Smooth muscle cell (in vitro differentiated cells): Measurements from ENCODE around the gene C18orf32. TPM values are rescaled to one million over a fixed set of nuclear protein-coding genes. Genes with fewer than 3 reads are reported as not detected.

ENCODE experiments used
- DNase-seq: peaks from one replicate; lab custom pipeline; 2025; ENCODE audit not compliant: unreplicated experiment; lab: John Stamatoyannopoulos, UW
- H2AFZ ChIP-seq: fragments of 200-600 bp; sonication (generic); 2 replicates; pipeline ENCODE4 v1.6.0; 2016; ENCODE audit warnings: antibody characterized with exemption, low read depth, mild to moderate bottlenecking
- H3F3A ChIP-seq: fragments of 200-600 bp; sonication (generic); 2 replicates; pipeline ENCODE4 v1.6.0; 2017; ENCODE audit warnings: antibody characterized with exemption, low read depth
- H3K27ac ChIP-seq: fragments of 200-600 bp; sonication (generic); 2 replicates; pipeline ENCODE4 v1.5.1; 2016; ENCODE audit warnings: low read depth, mild to moderate bottlenecking
- H3K27me3 ChIP-seq: fragments of 200-600 bp; sonication (generic); 2 replicates; pipeline ENCODE4 v1.6.1; 2016; ENCODE audit warnings: low read depth, mild to moderate bottlenecking
- H3K36me3 ChIP-seq: fragments of 200-600 bp; sonication (generic); 2 replicates; pipeline ENCODE4 v1.5.1; 2016; ENCODE audit warnings: low read depth
- H3K4me1 ChIP-seq: fragments of 200-600 bp; sonication (generic); 2 replicates; pipeline ENCODE4 v1.5.1; 2016; ENCODE audit warnings: low read depth
- H3K4me2 ChIP-seq: fragments of 200-600 bp; sonication (generic); 2 replicates; pipeline ENCODE4 v1.6.0; 2016; ENCODE audit warnings: mild to moderate bottlenecking
- H3K4me3 ChIP-seq: fragments of 200-600 bp; sonication (generic); 2 replicates; pipeline ENCODE4 v1.5.1; 2016; ENCODE audit warnings: mild to moderate bottlenecking
- H3K79me2 ChIP-seq: fragments of 200-600 bp; sonication (generic); 2 replicates; pipeline ENCODE4 v1.6.0; 2016; ENCODE audit warnings: low read depth, mild to moderate bottlenecking
- H3K9ac ChIP-seq: fragments of 200-600 bp; sonication (generic); 2 replicates; pipeline ENCODE4 v1.6.0; 2016; ENCODE audit warnings: low read depth
- H3K9me3 ChIP-seq: fragments of 200-600 bp; sonication (generic); replicated peaks from 2 replicates; pipeline ENCODE4 v1.5.1; 2016; ENCODE audit warnings: low read depth
- H4K20me1 ChIP-seq: fragments of 200-600 bp; sonication (generic); 2 replicates; pipeline ENCODE4 v1.6.0; 2016; ENCODE audit warnings: low read depth
- CTCF ChIP-seq: fragments of 200-600 bp; sonication (generic); IDR thresholded peaks from 2 replicates; pipeline ENCODE4 v1.5.1; 2017; ENCODE audit warnings: borderline replicate concordance, mild to moderate bottlenecking, antibody characterized with exemption; ENCODE audit not compliant: insufficient read depth, poor library complexity, severe bottlenecking
- WGBS: methylation state at CpG from one replicate; pipeline ENCODE4 v1.1.7; 2016; ENCODE audit warnings: low lambda C conversion rate; 5-methylcytosine and 5-hydroxymethylcytosine counted together
- polyA plus RNA-seq: library from polyadenylated mRNA; unstranded; fragments of >200 nt; fragmentation: Nextera tagmentation; extraction: Ambion mirVana; gene quantifications from 2 replicates; pipeline ENCODE4 v1.2.1, GENCODE V29; 2016
- total RNA-seq: library from RNA; depleted of rRNA; stranded (reverse); fragments of >200 nt; gene quantifications from 2 replicates; pipeline ENCODE4 v1.2.3, GENCODE V29; 2014

The C18orf32 gene
- total and polyA plus RNA-seq, 2 experiments from 2014 or later, result 74.9 to 87.2 TPM

GRCh38 chr18:49529596-49529995 lies 42.6 kb upstream of the C18orf32 start:
- H3K27me3 ChIP-seq, result no peaks in the 10 kb centered on the region
- TF ChIP-seq CTCF, result no peak
- no peak overlapping the region for H2AFZ ChIP-seq
- no peaks in the 10 kb centered on the region for H3F3A ChIP-seq
- H3K9ac ChIP-seq, result no peak overlapping the region
- no peaks in the 10 kb centered on the region for H3K9me3 ChIP-seq
- 72% methylated on average over 3 of the region's 3 CpGs for WGBS
- no peaks in the 10 kb centered on the region for H3K36me3 ChIP-seq
- H3K4me1 ChIP-seq, result no peaks in the 10 kb centered on the region
- H4K20me1 ChIP-seq, result no peaks in the 10 kb centered on the region
- no peak for DNase-seq
- H3K27ac ChIP-seq, result no peak overlapping the region
- no peak overlapping the region for H3K4me2 ChIP-seq
- no peaks in the 10 kb centered on the region for H3K79me2 ChIP-seq
- no peak overlapping the region for H3K4me3 ChIP-seq

- 78% methylated on average over 8 of the region's 8 CpGs for WGBS
These were observed 40.7 kb upstream of the C18orf32 start for GRCh38 chr18:49527631-49528327.

GRCh38 chr18:49525981-49526380 lies 38.9 kb upstream of the C18orf32 start:
- no peak overlapping the region for H3K9ac ChIP-seq
- no peaks in the 10 kb centered on the region for H3K36me3 ChIP-seq
- no peak for TF ChIP-seq CTCF
- 100% methylated on average over 2 of the region's 2 CpGs for WGBS
- H3K4me3 ChIP-seq, result no peak overlapping the region
- no peaks in the 10 kb centered on the region for H3F3A ChIP-seq
- H3K79me2 ChIP-seq, result no peaks in the 10 kb centered on the region
- H4K20me1 ChIP-seq, result no peaks in the 10 kb centered on the region
- no peak overlapping the region for H3K27ac ChIP-seq
- DNase-seq, result no peak
- H3K27me3 ChIP-seq, result no peaks in the 10 kb centered on the region
- H2AFZ ChIP-seq, result no peak overlapping the region
- no peaks in the 10 kb centered on the region for H3K9me3 ChIP-seq
- peaks cover 4% of the 10 kb centered on the region for H3K4me1 ChIP-seq
- no peak overlapping the region for H3K4me2 ChIP-seq

More at GRCh38 chr18:49527631-49528327, 40.7 kb upstream of the C18orf32 start:
- H3K4me1 ChIP-seq, result no peaks in the 10 kb centered on the region
- no peak for TF ChIP-seq CTCF
- no peak for DNase-seq
- H3K27me3 ChIP-seq, result no peaks in the 10 kb centered on the region
- H3K9me3 ChIP-seq, result no peaks in the 10 kb centered on the region
- no peak overlapping the region for H3K4me3 ChIP-seq
- H3K36me3 ChIP-seq, result no peaks in the 10 kb centered on the region
- H3K9ac ChIP-seq, result no peak overlapping the region
- H3K4me2 ChIP-seq, result no peak overlapping the region
- H2AFZ ChIP-seq, result no peak overlapping the region
- H3F3A ChIP-seq, result no peaks in the 10 kb centered on the region
- no peak overlapping the region for H3K27ac ChIP-seq
- H4K20me1 ChIP-seq, result no peaks in the 10 kb centered on the region
- H3K79me2 ChIP-seq, result no peaks in the 10 kb centered on the region

GRCh38 chr18:49524951-49525350 lies 37.9 kb upstream of the C18orf32 start:
- H3K4me1 ChIP-seq, result peaks cover 9% of the 10 kb centered on the region
- no peaks in the 10 kb centered on the region for H3K36me3 ChIP-seq
- no peak overlapping the region for H3K27ac ChIP-seq
- no peaks in the 10 kb centered on the region for H3K27me3 ChIP-seq
- H3K9me3 ChIP-seq, result no peaks in the 10 kb centered on the region
- no peak overlapping the region for H3K9ac ChIP-seq
- H2AFZ ChIP-seq, result no peak overlapping the region
- no peaks in the 10 kb centered on the region for H3K79me2 ChIP-seq
- 94% methylated on average over 2 of the region's 2 CpGs for WGBS
- no peak overlapping the region for H3K4me2 ChIP-seq
- no peaks in the 10 kb centered on the region for H4K20me1 ChIP-seq
- no peaks in the 10 kb centered on the region for H3F3A ChIP-seq
- H3K4me3 ChIP-seq, result no peak overlapping the region
- TF ChIP-seq CTCF, result no peak
- DNase-seq, result no peak
